Ramos (cell line): Measurements from ENCODE around the gene EEF1AKMT1.
"Not testable (repeated sequence)": the region's sequence is repeated elsewhere in the genome, so short reads cannot be mapped to it uniquely, and the experiment has no call there.

Experiments
- in situ Hi-C: fragments of 300-500 bp; cut with MboI; formaldehyde crosslinking; loops from one replicate; pipeline ENCODE4 v1.14.3; 2022; ENCODE audit warnings: low sequenced_read_pairs; ENCODE audit not compliant: unreplicated experiment

The EEF1AKMT1 gene

DNA sequence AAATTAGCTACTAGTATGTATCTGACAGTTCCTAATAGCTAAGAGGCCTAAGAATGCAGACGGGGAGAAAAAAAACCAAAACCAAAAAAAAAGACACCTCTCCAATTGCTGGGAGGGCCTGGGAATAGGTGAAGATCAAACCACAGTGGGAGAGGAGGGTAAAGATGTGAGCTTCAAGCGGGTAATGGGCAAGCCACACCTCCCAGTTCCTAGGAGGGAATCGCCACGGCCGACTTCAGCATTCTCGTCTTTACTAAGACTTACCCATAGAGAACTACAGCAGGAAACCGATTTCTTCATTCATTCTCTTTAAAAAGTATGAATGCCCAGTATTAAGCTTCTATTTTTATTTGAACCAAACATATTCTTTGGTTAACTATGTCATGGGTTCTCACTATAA, 5.6 kb upstream of the EEF1AKMT1 start:
- in situ Hi-C loops, result no loop called here

DNA sequence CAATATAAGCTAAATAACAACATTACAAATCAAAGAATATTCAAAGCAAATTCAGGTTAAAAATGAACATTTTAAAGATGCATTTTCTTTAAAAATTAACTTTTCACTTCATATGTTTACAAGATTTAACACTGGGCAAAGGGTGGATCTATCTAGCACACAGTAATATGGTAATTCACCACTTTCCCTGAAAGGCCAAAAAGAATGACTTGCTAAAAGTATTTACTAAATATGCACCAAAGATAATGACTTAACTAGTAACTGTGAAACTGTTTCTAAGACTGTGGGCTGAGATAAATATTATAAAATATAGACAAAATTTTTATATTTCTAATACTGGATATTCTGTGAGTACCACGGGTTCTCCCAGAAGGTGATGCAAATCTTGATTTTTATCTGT, 4.5 kb upstream of the EEF1AKMT1 start:
- in situ Hi-C loops, result no loop called here

- in situ Hi-C loops, result no loop called here
Measured at GRCh38 chr13:20776751-20777150, 3.0 kb upstream of the EEF1AKMT1 start.

DNA sequence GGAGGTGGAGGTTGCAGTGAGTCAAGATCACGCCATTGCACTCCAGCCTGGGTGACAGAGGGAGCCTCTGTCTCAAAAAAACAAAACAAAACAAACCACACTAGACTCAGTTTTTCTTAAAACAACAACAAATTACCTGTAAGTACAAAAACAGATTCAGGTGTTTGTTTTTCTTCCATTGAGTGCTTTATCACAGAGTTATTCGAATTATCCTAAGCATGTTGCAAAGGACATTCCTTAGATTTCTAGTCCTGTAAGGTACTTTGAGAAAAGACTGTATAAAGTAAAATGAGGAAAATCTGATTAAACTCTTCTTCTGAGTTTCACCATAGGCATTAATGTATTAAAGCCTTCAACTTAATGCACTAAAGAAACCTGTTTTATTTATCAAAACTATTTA, 2.2 kb upstream of the EEF1AKMT1 start:
- in situ Hi-C loops, result no loop called here

DNA sequence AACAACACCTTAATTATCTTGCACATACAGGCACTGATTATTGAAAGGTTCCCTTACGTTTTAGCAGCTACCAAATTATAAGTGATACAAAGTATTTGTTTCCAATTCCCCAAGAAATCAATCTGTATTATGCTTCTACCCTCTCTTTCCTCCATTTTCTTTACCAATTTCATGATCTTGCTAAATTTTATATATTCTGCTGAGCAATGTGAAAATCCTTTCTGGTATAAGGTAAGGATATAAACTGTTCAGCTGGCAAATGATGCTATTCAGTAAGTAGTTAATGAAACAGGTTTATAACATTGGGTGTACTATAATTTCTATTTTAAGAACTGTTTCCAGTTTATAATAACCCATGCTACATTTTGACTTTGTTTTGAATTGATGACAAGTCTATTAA, 985 bp upstream of the EEF1AKMT1 start:
- in situ Hi-C loops, result no loop called here

GRCh38 chr13:20772401-20773131, 1.2 kb downstream of the EEF1AKMT1 start:
- in situ Hi-C loops, result no loop called here

GRCh38 chr13:20769834-20770233, 3.9 kb downstream of the EEF1AKMT1 start:
- in situ Hi-C loops, result no loop called here

GRCh38 chr13:20769091-20769490, 4.7 kb downstream of the EEF1AKMT1 start:
- in situ Hi-C loops, result no loop called here

- in situ Hi-C loops, result no loop called here
Measured at GRCh38 chr13:20767309-20767943, 6.3 kb downstream of the EEF1AKMT1 start.

DNA sequence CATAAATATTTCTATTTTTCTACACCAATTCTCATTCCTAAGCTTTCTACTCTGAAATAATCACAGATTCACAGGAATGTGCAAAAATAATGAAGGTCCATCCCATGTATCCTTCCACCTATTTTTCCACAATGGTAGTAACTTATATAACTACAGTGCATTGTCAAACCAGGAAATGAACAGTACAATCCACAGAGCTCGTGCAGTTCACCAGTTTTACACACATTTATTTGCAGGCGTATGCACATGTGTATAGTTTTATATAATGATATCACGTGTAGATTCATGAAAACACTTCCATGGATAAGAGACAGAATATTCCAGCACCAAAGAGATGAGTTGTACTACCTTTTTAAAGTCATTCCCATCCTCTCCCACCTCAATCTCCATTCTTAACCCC, 12.9 kb downstream of the EEF1AKMT1 start:
- in situ Hi-C loops, result no loop called here

DNA sequence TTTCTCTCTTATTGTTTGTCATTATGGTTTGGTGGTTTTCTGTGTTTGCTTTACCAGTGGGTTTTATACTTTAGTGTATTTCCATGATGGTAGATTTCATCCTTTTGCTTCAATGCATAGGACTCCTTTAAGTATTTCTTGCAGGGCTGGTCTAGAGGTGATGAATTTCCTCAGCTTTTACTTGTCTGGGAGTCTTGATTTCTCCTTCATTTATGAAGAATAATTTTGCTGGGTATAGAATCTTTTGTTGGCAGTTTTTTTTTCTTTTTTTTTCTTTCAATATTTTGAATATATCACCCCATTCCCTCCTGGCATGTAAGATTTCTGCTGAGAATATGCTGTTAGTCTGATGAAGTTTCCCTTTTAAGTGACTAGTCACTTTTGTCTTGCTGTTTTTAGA, 19.8 kb downstream of the EEF1AKMT1 start:
- in situ Hi-C loops, result no loop called here

GRCh38 chr13:20749377-20749776, 24.4 kb downstream of the EEF1AKMT1 start:
- in situ Hi-C loops, result no loop called here

- in situ Hi-C loops, result not testable (repeated sequence)
Measured at GRCh38 chr13:20743830-20744404, 29.8 kb downstream of the EEF1AKMT1 start.

DNA sequence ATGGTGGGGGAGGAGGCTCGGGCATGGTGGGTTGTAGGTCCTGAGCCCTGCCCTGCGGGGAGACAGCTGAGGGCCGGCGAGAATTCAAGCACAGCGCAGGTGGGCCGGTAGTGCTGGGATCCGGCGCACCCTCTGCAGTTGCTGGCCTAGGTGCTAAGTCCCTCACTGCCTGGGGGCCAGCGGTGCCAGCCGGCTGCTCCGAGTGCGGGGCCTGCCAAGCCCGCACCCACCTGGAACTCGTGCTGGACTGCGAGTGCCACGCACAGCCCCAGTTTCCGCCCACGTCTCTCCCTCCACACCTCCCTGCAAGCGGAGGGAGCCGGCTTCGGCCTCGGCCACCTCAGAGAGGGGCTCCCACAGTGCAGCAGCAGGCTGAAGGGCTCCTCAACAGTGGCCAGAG, 33.7 kb downstream of the EEF1AKMT1 start:
- in situ Hi-C loops, result no loop called here

- in situ Hi-C loops, result no loop called here
Measured at GRCh38 chr13:20738616-20739015, 35.1 kb downstream of the EEF1AKMT1 start.

DNA sequence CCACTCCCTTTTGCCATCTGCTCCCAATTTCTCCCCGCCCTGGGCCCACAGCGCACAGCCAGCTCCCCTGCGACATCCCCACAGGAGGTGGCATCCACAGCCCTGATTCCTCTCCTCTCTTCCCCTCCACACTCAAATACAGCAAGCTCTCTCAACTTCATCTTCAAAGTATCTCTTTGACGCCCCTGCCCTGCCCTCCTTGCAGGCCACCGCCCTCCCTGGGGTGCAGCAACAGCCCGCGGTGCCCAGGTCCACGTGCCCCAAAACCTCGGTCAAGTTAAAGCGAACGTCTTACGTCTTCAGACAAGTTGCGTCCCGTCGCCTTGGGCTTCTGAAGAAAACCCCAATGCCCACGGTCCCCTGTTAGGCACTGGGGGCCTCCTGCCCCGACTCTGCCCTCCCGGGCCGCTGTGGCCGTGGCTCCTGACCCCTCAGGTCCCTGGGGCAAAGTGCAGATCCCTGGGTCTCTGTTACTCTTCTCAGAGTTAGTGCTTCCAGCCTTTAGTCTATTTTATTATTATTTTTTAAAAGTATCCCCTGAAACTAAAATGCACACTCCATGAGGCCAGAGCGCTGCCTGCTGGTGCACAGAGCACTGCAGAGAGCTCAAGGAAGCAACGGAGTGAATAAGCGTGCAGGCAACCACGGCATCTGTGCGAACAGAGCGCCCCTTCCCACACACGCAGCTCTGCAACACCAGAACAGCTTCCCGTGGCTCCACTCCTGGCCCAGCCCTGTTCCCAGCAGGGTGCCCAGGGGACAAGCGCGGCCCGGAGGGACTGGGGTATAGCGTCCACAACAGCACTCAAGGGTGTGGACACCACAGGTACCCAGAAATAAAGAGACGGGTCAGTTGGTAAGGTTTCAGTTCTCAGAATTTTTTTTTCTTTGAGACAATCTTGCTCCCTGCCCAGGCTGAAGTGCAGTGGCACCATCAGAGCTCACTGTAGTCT, 43.9 kb downstream of the EEF1AKMT1 start:
- in situ Hi-C loops, result no loop called here

GRCh38 chr13:20728579-20729311, 45.0 kb downstream of the EEF1AKMT1 start:
- in situ Hi-C loops, result no loop called here

GRCh38 chr13:20727856-20728255, 45.9 kb downstream of the EEF1AKMT1 start:
- in situ Hi-C loops, result no loop called here

DNA sequence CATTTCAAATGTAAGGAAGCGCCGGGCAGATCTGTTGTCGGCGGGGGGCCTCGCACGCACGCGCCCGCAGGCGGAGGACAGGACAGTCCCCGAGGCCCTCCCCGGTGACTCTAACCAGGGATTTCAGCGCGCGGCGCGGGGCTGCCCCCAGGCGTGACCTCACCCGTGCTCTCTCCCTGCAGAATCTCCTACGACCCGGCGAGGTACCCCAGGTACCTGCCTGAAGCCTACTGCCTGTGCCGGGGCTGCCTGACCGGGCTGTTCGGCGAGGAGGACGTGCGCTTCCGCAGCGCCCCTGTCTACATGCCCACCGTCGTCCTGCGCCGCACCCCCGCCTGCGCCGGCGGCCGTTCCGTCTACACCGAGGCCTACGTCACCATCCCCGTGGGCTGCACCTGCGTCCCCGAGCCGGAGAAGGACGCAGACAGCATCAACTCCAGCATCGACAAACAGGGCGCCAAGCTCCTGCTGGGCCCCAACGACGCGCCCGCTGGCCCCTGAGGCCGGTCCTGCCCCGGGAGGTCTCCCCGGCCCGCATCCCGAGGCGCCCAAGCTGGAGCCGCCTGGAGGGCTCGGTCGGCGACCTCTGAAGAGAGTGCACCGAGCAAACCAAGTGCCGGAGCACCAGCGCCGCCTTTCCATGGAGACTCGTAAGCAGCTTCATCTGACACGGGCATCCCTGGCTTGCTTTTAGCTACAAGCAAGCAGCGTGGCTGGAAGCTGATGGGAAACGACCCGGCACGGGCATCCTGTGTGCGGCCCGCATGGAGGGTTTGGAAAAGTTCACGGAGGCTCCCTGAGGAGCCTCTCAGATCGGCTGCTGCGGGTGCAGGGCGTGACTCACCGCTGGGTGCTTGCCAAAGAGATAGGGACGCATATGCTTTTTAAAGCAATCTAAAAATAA, 52.1 kb downstream of the EEF1AKMT1 start:
- in situ Hi-C loops, result no loop called here
